HEK293 (cell line): ENCODE data around the gene TMEM88.

ENCODE experiments used
- CTCF ChIA-PET: fragments of 350-600 bp; formaldehyde crosslinking; extraction: SDS; loops from one replicate; lab custom pipeline; 2021; ENCODE audit warnings: antibody characterized with exemption; lab: Yijun Ruan, JAX
- POLR2A ChIA-PET: fragments of 300-600 bp; formaldehyde crosslinking; extraction: SDS; loops from one replicate; lab custom pipeline; 2020; ENCODE audit warnings: antibody characterized with exemption, inconsistent platforms; lab: Yijun Ruan, JAX
- H3K27ac ChIP-seq: fragments of 200-500 bp; sonication (Bioruptor generic); 2 replicates; pipeline ENCODE4 v1.5.1; 2014; ENCODE audit warnings: low read depth, low read length, control low read depth, inconsistent platforms; ENCODE audit errors: extremely low read depth
- H3K36me3 ChIP-seq, 2 experiments: fragments of 200-500 bp in 1 of 2; sonication (Bioruptor generic) in 1 of 2; 1 replicate in 1 of 2; 2 replicates in 1 of 2; pipeline ENCODE4 v1.5.1; 2014 to 2017; ENCODE audit warnings: inconsistent platforms in 2 of 2, low read length in 2 of 2; ENCODE audit not compliant: control insufficient read depth in 2 of 2, insufficient read depth in 1 of 2
- H3K4me1 ChIP-seq: fragments of 200-500 bp; sonication (Bioruptor generic); 2 replicates; pipeline ENCODE4 v1.5.1; 2014; ENCODE audit warnings: mild to moderate bottlenecking, low read length, inconsistent platforms; ENCODE audit not compliant: control insufficient read depth, insufficient read depth
- H3K4me3 ChIP-seq: 2 replicates; pipeline ENCODE4 v1.5.1; 2011; ENCODE audit warnings: low read depth, mild to moderate bottlenecking, control low read depth, low read length, moderate library complexity
- H3K9me3 ChIP-seq: fragments of 200-500 bp; sonication (Bioruptor generic); 2 replicates; pipeline ENCODE4 v1.5.1; 2014; ENCODE audit warnings: low read depth, low read length, inconsistent platforms; ENCODE audit not compliant: control insufficient read depth, insufficient read depth
- BCL11A ChIP-seq: fragments of 450-650 bp; formaldehyde crosslinking; IDR thresholded peaks from 2 replicates; pipeline ENCODE4 v1.5.1; 2016; ENCODE audit warnings: low read depth, missing biosample characterization, missing genetic modification characterization
- BCL6B ChIP-seq: fragments of 450-650 bp; formaldehyde crosslinking; IDR thresholded peaks from 2 replicates; pipeline ENCODE4 v1.5.1; 2017; ENCODE audit warnings: missing biosample characterization, missing genetic modification characterization
- KLF17 ChIP-seq: fragments of 450-650 bp; formaldehyde crosslinking; IDR thresholded peaks from 2 replicates; pipeline ENCODE4 v1.5.1; 2016; ENCODE audit warnings: missing biosample characterization, missing genetic modification characterization
- MZF1 ChIP-seq: fragments of 450-650 bp; formaldehyde crosslinking; IDR thresholded peaks from 2 replicates; pipeline ENCODE4 v1.5.1; 2017; ENCODE audit warnings: missing biosample characterization, missing genetic modification characterization, borderline replicate concordance
- RBAK ChIP-seq: fragments of 450-650 bp; formaldehyde crosslinking; IDR thresholded peaks from 2 replicates; pipeline ENCODE4 v1.5.1; 2016; ENCODE audit warnings: missing biosample characterization, missing genetic modification characterization
- SALL2 ChIP-seq: fragments of 450-650 bp; formaldehyde crosslinking; IDR thresholded peaks from 2 replicates; pipeline ENCODE4 v1.5.0; 2017; ENCODE audit warnings: missing biosample characterization, mild to moderate bottlenecking, missing genetic modification characterization, borderline replicate concordance
- SP2 ChIP-seq: fragments of 450-650 bp; formaldehyde crosslinking; IDR thresholded peaks from 2 replicates; pipeline ENCODE4 v1.5.1; 2016; ENCODE audit warnings: missing biosample characterization, missing genetic modification characterization
- TSHZ1 ChIP-seq: fragments of 450-650 bp; formaldehyde crosslinking; IDR thresholded peaks from 2 replicates; pipeline ENCODE4 v1.5.1; 2016; ENCODE audit warnings: missing biosample characterization, missing genetic modification characterization, borderline replicate concordance
- ZBTB10 ChIP-seq: fragments of 450-650 bp; formaldehyde crosslinking; IDR thresholded peaks from 2 replicates; pipeline ENCODE4 v1.5.1; 2016; ENCODE audit warnings: missing biosample characterization, missing genetic modification characterization
- ZBTB11 ChIP-seq: fragments of 450-650 bp; formaldehyde crosslinking; conservative IDR thresholded peaks from 2 replicates; pipeline ENCODE4 v1.5.1; 2016; ENCODE audit warnings: low read depth, missing biosample characterization, missing genetic modification characterization
- ZNF121 ChIP-seq: fragments of 450-650 bp; formaldehyde crosslinking; IDR thresholded peaks from 2 replicates; pipeline ENCODE4 v1.5.1; 2016; ENCODE audit warnings: missing biosample characterization, missing genetic modification characterization
- ZNF155 ChIP-seq: fragments of 450-650 bp; formaldehyde crosslinking; IDR thresholded peaks from 2 replicates; pipeline ENCODE4 v1.5.1; 2016; ENCODE audit warnings: missing biosample characterization, missing genetic modification characterization
- ZNF248 ChIP-seq: fragments of 450-650 bp; formaldehyde crosslinking; IDR thresholded peaks from 2 replicates; pipeline ENCODE4 v1.5.1; 2017; ENCODE audit warnings: missing biosample characterization, missing genetic modification characterization
- ZNF302 ChIP-seq: fragments of 450-650 bp; formaldehyde crosslinking; IDR thresholded peaks from 2 replicates; pipeline ENCODE4 v1.5.1; 2016; ENCODE audit warnings: missing biosample characterization, missing genetic modification characterization, low read depth
- ZNF404 ChIP-seq: fragments of 450-650 bp; formaldehyde crosslinking; IDR thresholded peaks from 2 replicates; pipeline ENCODE4 v1.5.1; 2017; ENCODE audit warnings: missing biosample characterization, missing genetic modification characterization
- ZNF416 ChIP-seq: fragments of 450-650 bp; formaldehyde crosslinking; IDR thresholded peaks from 2 replicates; pipeline ENCODE4 v1.5.1; 2016; ENCODE audit warnings: missing biosample characterization, missing genetic modification characterization
- ZNF473 ChIP-seq: fragments of 450-650 bp; formaldehyde crosslinking; IDR thresholded peaks from 2 replicates; pipeline ENCODE4 v1.5.1; 2017; ENCODE audit warnings: missing biosample characterization, missing genetic modification characterization
- ZNF544 ChIP-seq: fragments of 450-650 bp; formaldehyde crosslinking; IDR thresholded peaks from 2 replicates; pipeline ENCODE4 v1.5.0; 2017; ENCODE audit warnings: missing biosample characterization, missing genetic modification characterization
- ZNF560 ChIP-seq: fragments of 450-650 bp; formaldehyde crosslinking; IDR thresholded peaks from 2 replicates; pipeline ENCODE4 v1.5.1; 2017; ENCODE audit warnings: missing biosample characterization, missing genetic modification characterization, borderline replicate concordance
- ZNF571 ChIP-seq: fragments of 450-650 bp; formaldehyde crosslinking; IDR thresholded peaks from 2 replicates; pipeline ENCODE4 v1.5.0; 2017; ENCODE audit warnings: missing biosample characterization, missing genetic modification characterization
- ZSCAN16 ChIP-seq: fragments of 450-650 bp; formaldehyde crosslinking; IDR thresholded peaks from 2 replicates; pipeline ENCODE4 v1.5.1; 2016; ENCODE audit warnings: missing biosample characterization, missing genetic modification characterization
- ZSCAN23 ChIP-seq: fragments of 450-650 bp; formaldehyde crosslinking; IDR thresholded peaks from 2 replicates; pipeline ENCODE4 v1.5.1; 2016; ENCODE audit warnings: missing biosample characterization, missing genetic modification characterization

The TMEM88 gene

GRCh38 chr17:7885367-7886226 is 30.7 kb downstream of the TMEM88 start (continued):
- TF ChIP-seq MZF1 (tag by site-specific recombination) (peak; percentile 77), ZNF121 (no peak)

GRCh38 chr17:7886227-7887037 is 31.6 kb downstream of the TMEM88 start:
- Histone ChIP-seq H3K4me3 (peak overlapping the region; percentile 55), H3K36me3 (peaks cover 20 to 36% of the 10 kb centered on the region in 2 experiments), H3K27ac (peak overlapping the region; percentile 94), H3K9me3 (no peaks in the 10 kb centered on the region), H3K4me1 (peaks cover 30% of the 10 kb centered on the region)
- POLR2A ChIA-PET, result interaction anchor here (0.7 to 1.8 kb wide), 8 partner anchors 16 to 361 kb away, joined by 3 to 9 read pairs (median 6); partner anchors contain the start of genes CTC1 and NAA38
- CTCF ChIA-PET, result interaction anchor here (0.6 to 1.0 kb wide), 3 partner anchors 10 to 111 kb away, joined by 3 to 4 read pairs (median 4); no protein-coding TSS in a partner anchor
- TF ChIP-seq BCL11A (tag by site-specific recombination) (no peak), ZNF155 (tag by site-specific recombination) (no peak), ZBTB11 (tag by site-specific recombination) (peak; percentile 5; the same call in 1 of the 2 replicates), ZNF248 (tag by site-specific recombination) (no peak), ZNF416 (tag by site-specific recombination) (no peak), ZNF404 (no peak), ZNF560 (no peak), ZNF302 (no peak), ZSCAN16 (tag by site-specific recombination) (no peak), KLF17 (tag by site-specific recombination) (no peak), BCL6B (tag by site-specific recombination) (no peak), RBAK (tag by site-specific recombination) (no peak), ZNF571 (tag by site-specific recombination) (no peak), ZSCAN23 (tag by site-specific recombination) (no peak), SALL2 (tag by site-specific recombination) (no peak), TSHZ1 (tag by site-specific recombination) (no peak), SP2 (tag by site-specific recombination) (peak; percentile 16), ZNF544 (tag by site-specific recombination) (no peak), ZBTB10 (tag by site-specific recombination) (no peak; the same call in none of the 2 replicates), ZNF473 (tag by site-specific recombination) (no peak)
